Lower leg skin (tissue), 3 donors: ENCODE measurements around the gene PLA2G7.

Source experiments
- CTCF ChIP-seq, 3 donors: fragments of 450-650 bp; IDR thresholded peaks; one replicate each; pipeline ENCODE4 v1.5.1; 2016; ENCODE audit warnings: antibody characterized with exemption in 3 of 3, mild to moderate bottlenecking in 3 of 3, moderate library complexity in 2 of 3
- POLR2A ChIP-seq, 2 donors: fragments of 450-650 bp; IDR thresholded peaks; one replicate each; pipeline ENCODE4 v1.6.1; 2016 to 2017; ENCODE audit warnings: antibody characterized with exemption in 2 of 2, mild to moderate bottlenecking in 1 of 2, moderate library complexity in 1 of 2

GRCh38 chr6:46690141-46690755 is 44.9 kb downstream of the PLA2G7 start:
- no peak for TF ChIP-seq CTCF (IDR thresholded peaks at IDR 0.05)
- no peak for TF ChIP-seq POLR2A (IDR thresholded peaks at IDR 0.05)
